BE2C (cell line): ENCODE measurements around the gene ATP10D.

Experiments used
- DNase-seq: peaks from one replicate; pipeline ENCODE4 v3.0.0-alpha.2; 2020
- H3K27me3 ChIP-seq: fragments of 250-450 bp; sonication (Bioruptor Pico); 2 replicates; pipeline ENCODE4 v1.5.1; 2020; ENCODE audit warnings: mild to moderate bottlenecking
- H3K36me3 ChIP-seq: fragments of 250-450 bp; sonication (Bioruptor Pico); 2 replicates; pipeline ENCODE4 v1.5.1; 2020; ENCODE audit warnings: mild to moderate bottlenecking
- H3K4me1 ChIP-seq: fragments of 250-450 bp; sonication (Bioruptor Pico); 2 replicates; pipeline ENCODE4 v1.5.1; 2020
- H3K4me3 ChIP-seq: 2 replicates; pipeline ENCODE4 v1.5.1; 2011; ENCODE audit warnings: low read depth, low read length
- H3K9me3 ChIP-seq: fragments of 250-450 bp; sonication (Bioruptor Pico); 2 replicates; pipeline ENCODE4 v1.5.1; 2020
- CTCF ChIP-seq: IDR thresholded peaks from 2 replicates; pipeline ENCODE4 v1.5.1; 2012; ENCODE audit warnings: mild to moderate bottlenecking, low read depth, low read length

The ATP10D gene

GRCh38 chr4:47598896-47599295 is 113.8 kb downstream of the ATP10D start:
- Histone ChIP-seq H3K36me3 (no peaks in the 10 kb centered on the region), H3K4me3 (no peak overlapping the region)

GRCh38 chr4:47606482-47606881 is 121.4 kb downstream of the ATP10D start:
- H3K4me1 ChIP-seq = no peaks in the 10 kb centered on the region
- TF ChIP-seq CTCF = no peak
- H3K4me3 ChIP-seq = no peak overlapping the region
- H3K27me3 ChIP-seq = no peaks in the 10 kb centered on the region
- H3K36me3 ChIP-seq = no peaks in the 10 kb centered on the region
- no peaks in the 10 kb centered on the region for H3K9me3 ChIP-seq
- DNase-seq = no peak

More at GRCh38 chr4:47598896-47599295, 113.8 kb downstream of the ATP10D start:
- no peaks in the 10 kb centered on the region for H3K9me3 ChIP-seq
- TF ChIP-seq CTCF = no peak
- H3K4me1 ChIP-seq = peaks cover 2% of the 10 kb centered on the region; the same call in 1 of the 2 replicates
- no peak for DNase-seq
- no peaks in the 10 kb centered on the region for H3K27me3 ChIP-seq

DNA sequence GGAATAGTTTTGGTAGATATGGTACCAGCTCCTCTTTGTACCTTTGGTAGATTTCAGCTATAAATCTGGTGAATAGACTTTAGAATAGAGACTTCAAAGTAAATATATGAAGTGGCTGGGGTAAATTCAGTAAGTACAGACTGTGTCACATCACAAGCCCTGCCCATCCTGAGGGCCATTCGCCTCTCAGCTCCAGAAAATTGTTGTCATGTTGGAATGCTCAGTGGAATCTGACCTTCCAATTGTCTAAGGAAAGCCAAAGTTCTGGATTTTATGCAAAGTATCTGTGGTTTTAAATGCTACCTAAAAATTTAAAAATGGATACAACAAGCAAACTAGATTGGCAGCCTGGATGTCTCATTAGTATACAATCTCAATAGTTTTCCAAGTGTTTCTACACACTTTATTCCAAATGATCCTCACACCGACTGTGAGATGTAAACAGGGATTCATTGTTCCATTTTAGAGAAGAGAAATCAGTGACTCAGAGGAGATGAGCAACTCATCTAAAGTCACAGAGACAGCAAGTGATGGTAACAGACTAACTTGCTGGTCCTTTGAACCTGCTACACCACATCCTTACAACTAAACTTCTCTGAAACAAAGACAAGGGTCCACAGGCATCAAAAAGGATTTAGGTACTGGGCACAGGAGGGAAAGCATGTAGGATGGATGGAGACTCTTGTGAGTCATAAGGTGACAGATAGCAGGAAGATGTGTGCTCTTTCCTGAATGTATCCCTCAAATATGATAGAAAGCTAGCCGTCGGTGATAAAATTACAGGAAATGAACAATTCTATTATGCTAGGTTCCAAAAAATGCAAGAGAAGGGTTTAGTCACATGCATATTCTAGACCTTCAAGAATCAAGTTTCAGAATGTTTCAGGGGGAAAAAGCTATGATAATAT is 127.3 kb downstream of the ATP10D start:
- H3K4me1 ChIP-seq = peaks cover 4% of the 10 kb centered on the region; the same call in 1 of the 2 replicates
- no peak overlapping the region for H3K4me3 ChIP-seq
- no peak for DNase-seq
- H3K9me3 ChIP-seq = no peaks in the 10 kb centered on the region
- H3K36me3 ChIP-seq = no peaks in the 10 kb centered on the region
- TF ChIP-seq CTCF = no peak
- no peaks in the 10 kb centered on the region for H3K27me3 ChIP-seq

GRCh38 chr4:47615385-47615784 is 130.3 kb downstream of the ATP10D start:
- H3K4me1 ChIP-seq = peaks cover 4% of the 10 kb centered on the region; the same call in 1 of the 2 replicates
- H3K36me3 ChIP-seq = no peaks in the 10 kb centered on the region
- H3K4me3 ChIP-seq = no peak overlapping the region
- H3K9me3 ChIP-seq = no peaks in the 10 kb centered on the region
- no peaks in the 10 kb centered on the region for H3K27me3 ChIP-seq
- no peak for TF ChIP-seq CTCF
- no peak for DNase-seq

GRCh38 chr4:47617607-47618006 is 132.5 kb downstream of the ATP10D start:
- Histone ChIP-seq H3K4me3 (no peak overlapping the region), H3K27me3 (no peaks in the 10 kb centered on the region), H3K4me1 (peaks cover 4% of the 10 kb centered on the region; the same call in 1 of the 2 replicates), H3K36me3 (no peaks in the 10 kb centered on the region), H3K9me3 (no peaks in the 10 kb centered on the region)
- DNase-seq = no peak
- no peak for TF ChIP-seq CTCF

GRCh38 chr4:47619691-47620090 is 134.6 kb downstream of the ATP10D start:
- no peak for TF ChIP-seq CTCF
- H3K4me1 ChIP-seq = peaks cover 4% of the 10 kb centered on the region; the same call in 1 of the 2 replicates
- DNase-seq = no peak
- no peaks in the 10 kb centered on the region for H3K27me3 ChIP-seq
- no peak overlapping the region for H3K4me3 ChIP-seq
- H3K36me3 ChIP-seq = no peaks in the 10 kb centered on the region
- H3K9me3 ChIP-seq = no peaks in the 10 kb centered on the region
